ENCODE results near the gene MFAP2.
A peak's percentile ranks its signal among the peaks of the same experiment; 100 is the strongest.

Gene MFAP2

GRCh38 chr1:17009706-17010105, 29.3 kb upstream of the MFAP2 start:
- DNase-seq: no peak

- no peak for DNase-seq
Observed at GRCh38 chr1:17008208-17008855, 27.9 kb upstream of the MFAP2 start.

GRCh38 chr1:17007121-17007520, 26.7 kb upstream of the MFAP2 start:
- no peak for DNase-seq

GRCh38 chr1:17005365-17005740, 24.9 kb upstream of the MFAP2 start:
- no peak for DNase-seq

GRCh38 chr1:17004466-17005364, 24.3 kb upstream of the MFAP2 start:
- DNase-seq: no peak

GRCh38 chr1:17002524-17002902, 22.1 kb upstream of the MFAP2 start:
- no peak for DNase-seq

GRCh38 chr1:17001760-17002523, 21.5 kb upstream of the MFAP2 start:
- DNase-seq: no peak

- DNase-seq: no peak
Observed at GRCh38 chr1:16999863-17000262, 19.4 kb upstream of the MFAP2 start.

GRCh38 chr1:16998589-16998988, 18.2 kb upstream of the MFAP2 start:
- DNase-seq: no peak

GRCh38 chr1:16996845-16997244, 16.4 kb upstream of the MFAP2 start:
- DNase-seq: no peak

- no peak for DNase-seq
Observed at GRCh38 chr1:16993521-16994038, 13.2 kb upstream of the MFAP2 start.

GRCh38 chr1:16992675-16993074, 12.3 kb upstream of the MFAP2 start:
- DNase-seq: no peak

GRCh38 chr1:16992102-16992501, 11.7 kb upstream of the MFAP2 start:
- DNase-seq: no peak

GRCh38 chr1:16991571-16991970, 11.2 kb upstream of the MFAP2 start:
- no peak for DNase-seq

- DNase-seq: no peak
Observed at GRCh38 chr1:16989676-16990391, 9.4 kb upstream of the MFAP2 start.

GRCh38 chr1:16988210-16988609, 7.8 kb upstream of the MFAP2 start:
- DNase-seq: no peak

GRCh38 chr1:16986962-16987361, 6.5 kb upstream of the MFAP2 start:
- DNase-seq: no peak

- DNase-seq: no peak
Observed at GRCh38 chr1:16986560-16986959, 6.1 kb upstream of the MFAP2 start.

- no peak for DNase-seq
Observed at GRCh38 chr1:16986113-16986512, 5.7 kb upstream of the MFAP2 start.

- DNase-seq: no peak
Observed at GRCh38 chr1:16984717-16985116, 4.3 kb upstream of the MFAP2 start.

- no peak for DNase-seq
Observed at GRCh38 chr1:16983649-16984048, 3.2 kb upstream of the MFAP2 start.

GRCh38 chr1:16982902-16983301, 2.5 kb upstream of the MFAP2 start:
- DNase-seq: peak; percentile 49
